Glutamatergic neuron (in vitro differentiated cells): ENCODE measurements around the gene SIRPA. TPM values are rescaled to one million over a fixed set of nuclear protein-coding genes. Genes with fewer than 3 reads are reported as not detected.
A peak's percentile ranks its signal among the peaks of the same experiment; 100 is the strongest.

ENCODE experiments used
- DNase-seq: peaks from one replicate; pipeline ENCODE4 v3.0.0; 2022
- H3K27ac Mint-ChIP-seq: one replicate; pipeline ENCODE4 v1.8.0; 2020; ENCODE audit warnings: mild to moderate bottlenecking, mixed read lengths, inconsistent platforms; ENCODE audit not compliant: unreplicated experiment
- H3K27me3 Mint-ChIP-seq: one replicate; pipeline ENCODE4 v1.8.0; 2020; ENCODE audit warnings: mild to moderate bottlenecking, moderate library complexity, mixed read lengths, inconsistent platforms; ENCODE audit not compliant: unreplicated experiment
- H3K36me3 Mint-ChIP-seq: one replicate; pipeline ENCODE4 v1.8.0; 2020; ENCODE audit warnings: mild to moderate bottlenecking, mixed read lengths, inconsistent platforms; ENCODE audit not compliant: unreplicated experiment
- H3K4me1 Mint-ChIP-seq: one replicate; pipeline ENCODE4 v1.8.0; 2020; ENCODE audit warnings: mild to moderate bottlenecking, low read depth, mixed read lengths, inconsistent platforms; ENCODE audit not compliant: unreplicated experiment
- H3K4me3 Mint-ChIP-seq: one replicate; pipeline ENCODE4 v1.8.0; 2020; ENCODE audit warnings: mild to moderate bottlenecking, mixed read lengths, inconsistent platforms; ENCODE audit not compliant: unreplicated experiment
- H3K9me3 Mint-ChIP-seq: one replicate; pipeline ENCODE4 v1.8.0; 2020; ENCODE audit warnings: mild to moderate bottlenecking, moderate library complexity, mixed read lengths, inconsistent platforms; ENCODE audit not compliant: unreplicated experiment
- CTCF ChIP-seq: fragments of 200-600 bp; sonication (generic); IDR thresholded peaks from one replicate; pipeline ENCODE4 v1.5.0; 2021; ENCODE audit not compliant: partially characterized antibody, unreplicated experiment
- total RNA-seq: library from RNA; stranded (reverse); fragmentation: NEBNext Ultra II Directional; extraction: Animal tissue kit (Norgen Biotek cat#: 25700); gene quantifications from one replicate; pipeline ENCODE4 v1.2.1, GENCODE V29; 2021; ENCODE audit not compliant: unreplicated experiment

The SIRPA gene
- total RNA-seq, 1 donor from 2014 or later = 0.34 TPM

GRCh38 chr20:1959156-1959555 is 63.9 kb downstream of the SIRPA start:
- H3K9me3 Mint-ChIP-seq = no peaks in the 10 kb centered on the region
- DNase-seq = no peak
- no peaks in the 10 kb centered on the region for H3K4me1 Mint-ChIP-seq
- H3K27ac Mint-ChIP-seq = no peak overlapping the region
- H3K4me3 Mint-ChIP-seq = no peak overlapping the region
- peaks cover 5% of the 10 kb centered on the region for H3K27me3 Mint-ChIP-seq
- no peaks in the 10 kb centered on the region for H3K36me3 Mint-ChIP-seq
- no peak for TF ChIP-seq CTCF

- Mint-ChIP-seq H3K9me3 (no peaks in the 10 kb centered on the region), H3K36me3 (no peaks in the 10 kb centered on the region), H3K27me3 (peaks cover 7% of the 10 kb centered on the region), H3K4me1 (no peaks in the 10 kb centered on the region), H3K4me3 (no peak overlapping the region), H3K27ac (no peak overlapping the region)
- DNase-seq = no peak
- no peak for TF ChIP-seq CTCF
Observed at GRCh38 chr20:1961374-1961773, 66.2 kb downstream of the SIRPA start.

GRCh38 chr20:1964061-1964460 is 68.9 kb downstream of the SIRPA start:
- Mint-ChIP-seq H3K9me3 (no peaks in the 10 kb centered on the region), H3K4me3 (no peak overlapping the region)
- no peak for DNase-seq

GRCh38 chr20:1964659-1965405 is 69.6 kb downstream of the SIRPA start:
- Mint-ChIP-seq H3K27me3 (peaks cover 7% of the 10 kb centered on the region), H3K4me3 (peak overlapping the region; percentile 47), H3K4me1 (no peaks in the 10 kb centered on the region), H3K27ac (no peak overlapping the region), H3K36me3 (no peaks in the 10 kb centered on the region), H3K9me3 (no peaks in the 10 kb centered on the region)
- DNase-seq = no peak
- no peak for TF ChIP-seq CTCF

More at GRCh38 chr20:1964061-1964460, 68.9 kb downstream of the SIRPA start:
- H3K27ac Mint-ChIP-seq = no peak overlapping the region
- H3K36me3 Mint-ChIP-seq = no peaks in the 10 kb centered on the region
- peaks cover 7% of the 10 kb centered on the region for H3K27me3 Mint-ChIP-seq
- TF ChIP-seq CTCF = no peak
- no peaks in the 10 kb centered on the region for H3K4me1 Mint-ChIP-seq

GRCh38 chr20:1965520-1966351 is 70.5 kb downstream of the SIRPA start:
- no peak overlapping the region for H3K27ac Mint-ChIP-seq
- DNase-seq = peak; percentile 90
- no peaks in the 10 kb centered on the region for H3K9me3 Mint-ChIP-seq
- TF ChIP-seq CTCF = peak; percentile 88
- peak overlapping the region; percentile 47 for H3K4me3 Mint-ChIP-seq
- no peaks in the 10 kb centered on the region for H3K36me3 Mint-ChIP-seq
- no peaks in the 10 kb centered on the region for H3K4me1 Mint-ChIP-seq
- peaks cover 8% of the 10 kb centered on the region for H3K27me3 Mint-ChIP-seq
